Suprapubic skin (tissue), 4 donors: ENCODE results near the gene IFRD2.

Source experiments
- CTCF ChIP-seq, 2 donors: fragments of 200-600 bp in 1 of 2; fragments of 450-650 bp in 1 of 2; sonication (generic) in 1 of 2; IDR thresholded peaks; one replicate each; pipeline ENCODE4 v1.5.1; 2016 to 2019; ENCODE audit warnings: antibody characterized with exemption in 2 of 2, mild to moderate bottlenecking in 1 of 2, moderate library complexity in 1 of 2
- EP300 ChIP-seq: sonication (generic); formaldehyde crosslinking; IDR thresholded peaks from one replicate; pipeline ENCODE4 v1.6.1; 2017; ENCODE audit warnings: antibody characterized with exemption
- POLR2A ChIP-seq, 2 donors: fragments of 450-650 bp; IDR thresholded peaks; one replicate each; pipeline ENCODE4 v1.6.1; 2017; ENCODE audit warnings: antibody characterized with exemption in 2 of 2, mild to moderate bottlenecking in 2 of 2, moderate library complexity in 2 of 2
- POLR2AphosphoS5 ChIP-seq, 3 donors: sonication (generic); formaldehyde crosslinking; IDR thresholded peaks; one replicate each; pipeline ENCODE4 v1.6.1; 2017; ENCODE audit warnings: antibody characterized with exemption in 3 of 3

GRCh38 chr3:50340147-50340447 is 47.9 kb upstream of the IFRD2 start:
- TF ChIP-seq CTCF (IDR thresholded peaks at IDR 0.05) (no peak), POLR2A (IDR thresholded peaks at IDR 0.05) (no peak), POLR2AphosphoS5 (IDR thresholded peaks at IDR 0.05) (no peak), EP300 (no peak)
